HUDEP-2 (cell line): ENCODE results near the gene FEZF2.

ENCODE experiments used
- DNase-seq, 76 experiments: peaks; one replicate each; lab custom pipeline; 2025; ENCODE audit not compliant: unreplicated experiment in 76 of 76; lab: John Stamatoyannopoulos, UW

Gene FEZF2

DNA sequence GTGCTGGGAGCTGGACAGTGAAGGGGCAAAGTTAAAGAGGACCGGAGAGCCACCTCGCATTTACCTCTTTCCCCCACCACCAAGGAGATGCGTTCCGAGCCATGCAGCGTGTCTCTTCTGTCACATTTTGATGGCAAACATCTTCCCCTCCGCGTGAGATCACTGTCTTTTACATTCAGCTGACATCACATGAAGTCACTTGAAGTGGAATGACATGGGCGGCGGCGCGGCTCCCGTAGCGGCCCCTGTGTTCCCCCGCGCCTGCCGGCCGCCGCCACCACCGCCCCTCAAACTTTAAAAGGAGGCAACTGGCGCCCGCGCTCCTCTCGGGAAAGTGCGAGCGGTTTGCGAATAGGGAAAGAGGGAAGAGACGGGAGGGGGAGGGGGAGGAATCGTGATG is at the start of gene FEZF2:
FEZF2 (minus strand) TSS at position 336 of the 400 bp plus-strand sequence. CDS start 682 bp downstream, outside the sequence.
- DNase-seq, result no peak

GRCh38 chr3:62421207-62421606 is 47.9 kb upstream of the FEZF2 start:
- DNase-seq, result no peak

GRCh38 chr3:62416144-62416543 is 42.8 kb upstream of the FEZF2 start:
- DNase-seq, result no peak

- no peak for DNase-seq
Measured at GRCh38 chr3:62415312-62415801, 42.0 kb upstream of the FEZF2 start.

GRCh38 chr3:62414786-62415185 is 41.4 kb upstream of the FEZF2 start:
- DNase-seq, result no peak

- DNase-seq, result no peak
Measured at GRCh38 chr3:62413687-62414086, 40.3 kb upstream of the FEZF2 start.

- DNase-seq, result no peak
Measured at GRCh38 chr3:62406945-62407344, 33.6 kb upstream of the FEZF2 start.

DNA sequence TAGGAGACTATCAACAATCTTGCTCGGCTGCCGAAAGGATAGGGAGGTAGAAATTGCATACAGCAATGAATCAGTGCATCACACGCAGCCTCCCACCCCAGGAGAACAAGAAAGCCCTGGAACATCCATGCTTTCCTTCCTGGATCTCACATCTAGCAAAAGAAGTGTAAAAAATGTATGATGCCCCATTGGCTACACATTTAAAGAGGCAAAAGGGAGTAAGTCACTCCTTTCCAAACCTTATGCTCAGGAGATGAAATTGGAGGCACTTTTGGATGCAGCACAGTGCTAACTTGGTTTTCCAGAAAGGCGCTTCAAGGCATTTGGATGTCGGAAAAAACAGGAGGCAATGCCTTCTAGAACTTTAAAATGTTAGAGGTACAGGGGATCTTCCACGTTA is 32.2 kb upstream of the FEZF2 start:
- DNase-seq, result no peak

DNA sequence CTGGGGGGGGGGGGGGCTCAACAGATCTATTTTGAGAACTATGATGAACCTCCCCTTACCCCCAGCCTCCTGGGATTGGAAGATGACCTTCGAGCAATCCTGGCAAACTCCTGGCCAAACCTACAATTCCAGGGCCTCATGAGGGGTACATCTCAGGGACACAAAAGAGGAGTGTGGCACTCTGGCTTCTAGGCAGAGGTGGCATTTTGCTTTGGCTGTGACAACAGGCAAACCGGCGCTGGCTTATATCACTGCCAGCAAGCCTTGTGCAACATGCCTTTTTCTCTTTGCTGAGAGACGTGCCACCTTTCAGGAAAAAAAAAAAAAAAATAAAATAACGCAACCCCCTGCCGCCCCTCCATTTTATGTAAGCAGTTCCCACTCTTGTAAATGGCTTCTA is 31.8 kb upstream of the FEZF2 start:
- no peak for DNase-seq

DNA sequence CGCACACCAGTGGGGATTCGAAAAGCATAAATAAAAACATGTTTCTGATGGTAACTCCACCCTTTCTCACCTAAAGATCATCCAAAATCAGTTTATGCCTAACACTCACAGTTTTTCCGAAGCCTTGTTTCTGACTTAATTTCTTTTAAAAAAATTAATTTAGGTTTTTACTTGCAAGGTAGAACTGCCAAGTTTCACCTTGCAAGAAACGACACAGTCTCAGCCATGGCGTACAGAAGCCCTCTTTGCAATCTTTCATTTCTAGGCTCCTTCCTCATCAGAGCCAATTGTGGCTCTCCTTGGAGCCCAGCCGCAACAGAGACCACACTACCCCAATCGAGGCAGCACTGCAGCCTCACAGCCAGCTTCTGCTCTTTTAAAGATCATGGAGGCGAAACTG is 31.0 kb upstream of the FEZF2 start:
- DNase-seq, result no peak

- DNase-seq, result no peak
Measured at GRCh38 chr3:62403765-62404164, 30.4 kb upstream of the FEZF2 start.

DNA sequence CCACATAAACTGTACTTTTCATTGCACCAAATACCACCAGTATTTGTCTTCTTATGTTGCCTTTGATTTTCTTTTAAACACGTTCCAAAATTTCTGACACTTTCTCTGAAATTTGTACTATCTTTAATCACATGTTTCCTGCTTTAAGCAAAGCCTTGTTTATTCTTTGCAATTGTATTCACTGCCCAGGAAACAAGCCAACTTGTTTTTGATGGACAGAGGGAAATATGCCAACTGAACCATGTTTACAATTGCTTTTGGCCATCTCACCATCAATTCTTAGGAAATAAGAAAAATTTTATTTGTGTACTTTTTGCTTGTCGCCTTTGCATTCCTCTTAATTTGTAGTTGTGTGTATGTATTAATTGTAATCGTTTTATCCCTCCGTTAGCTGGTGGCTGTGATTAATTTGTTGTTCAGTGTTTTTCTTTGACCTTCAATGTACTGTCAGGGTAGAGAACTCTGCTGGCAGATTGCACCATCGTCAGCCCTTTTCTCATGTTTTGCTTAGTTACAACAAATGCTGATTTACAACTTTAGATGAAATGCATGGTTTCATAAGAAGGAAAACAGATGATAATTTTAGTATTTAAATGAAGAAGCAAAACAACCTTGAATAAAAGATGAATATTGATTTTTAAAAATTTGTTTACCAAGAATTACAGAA is 19.4 kb upstream of the FEZF2 start:
- no peak for DNase-seq

DNA sequence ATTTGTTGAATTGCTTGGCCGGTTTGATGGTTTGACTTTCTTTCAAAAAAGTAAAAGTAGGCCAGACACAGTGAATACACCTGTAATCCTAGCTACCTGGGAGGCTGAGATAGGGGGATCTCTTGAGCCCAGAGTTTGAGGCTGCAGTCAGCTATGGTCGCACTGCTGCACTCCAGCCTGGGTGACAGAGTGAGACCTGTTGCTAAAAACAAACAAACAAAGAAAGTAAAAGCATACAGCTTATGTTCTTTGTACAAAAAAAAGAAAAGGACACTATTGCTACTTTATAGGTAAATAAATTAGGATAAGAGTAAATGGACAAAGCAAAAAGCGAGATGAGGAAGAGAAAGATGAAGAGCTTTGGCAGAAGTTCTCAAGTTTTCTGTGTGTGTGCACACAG is 13.9 kb upstream of the FEZF2 start:
- no peak for DNase-seq

- no peak for DNase-seq
Measured at GRCh38 chr3:62379321-62379798, 6.0 kb upstream of the FEZF2 start.

- DNase-seq, result no peak
Measured at GRCh38 chr3:62378921-62379320, 5.6 kb upstream of the FEZF2 start.

GRCh38 chr3:62378311-62378789 is 5.0 kb upstream of the FEZF2 start:
- DNase-seq, result no peak

GRCh38 chr3:62376906-62377877 is 3.8 kb upstream of the FEZF2 start:
- no peak for DNase-seq

DNA sequence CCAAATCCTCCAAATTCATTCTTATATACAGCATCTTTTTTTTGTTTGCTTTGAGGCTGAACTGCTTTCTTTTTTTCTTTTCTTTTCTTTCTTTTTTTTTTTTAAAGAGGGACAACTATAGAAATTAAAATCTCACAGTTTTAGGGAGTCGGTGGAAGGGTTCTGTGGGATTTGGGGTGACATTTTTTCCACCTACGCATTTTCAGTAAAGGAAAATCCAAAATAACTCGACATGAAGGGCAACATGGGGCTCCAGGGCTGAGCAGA is 3.0 kb upstream of the FEZF2 start:
- no peak for DNase-seq

DNA sequence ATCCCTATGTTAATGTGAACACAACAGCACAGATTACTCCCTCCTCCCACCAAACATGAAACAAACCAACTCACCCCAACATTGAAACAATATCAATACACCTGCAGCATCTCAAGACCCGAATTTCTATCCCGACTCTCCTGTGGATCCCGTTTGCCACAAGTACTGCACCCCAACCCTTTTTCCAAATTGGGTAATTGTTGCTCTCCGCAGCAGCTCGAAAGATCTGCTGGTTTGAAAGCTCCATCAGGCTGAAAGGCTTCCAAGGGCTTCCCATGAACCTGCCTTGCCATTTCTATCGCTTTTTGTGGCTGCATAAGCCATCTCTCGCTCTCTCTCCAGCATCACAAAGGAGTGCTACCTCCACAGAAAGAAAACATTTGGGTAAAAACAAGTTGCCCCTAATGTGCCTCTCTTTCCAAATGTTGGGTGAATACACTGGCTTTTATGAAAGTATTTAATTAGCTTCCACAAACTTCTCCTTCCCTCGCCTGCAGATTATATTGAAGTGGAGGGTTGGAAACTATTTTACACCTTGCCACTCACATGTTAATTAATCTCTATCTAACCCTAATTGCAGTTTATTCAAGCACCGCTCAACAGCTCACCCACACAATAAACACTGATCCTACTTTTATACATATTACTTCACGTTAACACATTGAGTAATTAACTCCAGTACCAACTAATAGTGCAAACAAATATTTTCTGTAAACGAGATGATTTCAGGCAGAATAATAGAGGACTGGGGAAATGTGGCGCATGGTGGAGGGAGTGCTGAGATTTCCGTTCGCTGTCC is 2.5 kb upstream of the FEZF2 start:
- DNase-seq, result no peak

DNA sequence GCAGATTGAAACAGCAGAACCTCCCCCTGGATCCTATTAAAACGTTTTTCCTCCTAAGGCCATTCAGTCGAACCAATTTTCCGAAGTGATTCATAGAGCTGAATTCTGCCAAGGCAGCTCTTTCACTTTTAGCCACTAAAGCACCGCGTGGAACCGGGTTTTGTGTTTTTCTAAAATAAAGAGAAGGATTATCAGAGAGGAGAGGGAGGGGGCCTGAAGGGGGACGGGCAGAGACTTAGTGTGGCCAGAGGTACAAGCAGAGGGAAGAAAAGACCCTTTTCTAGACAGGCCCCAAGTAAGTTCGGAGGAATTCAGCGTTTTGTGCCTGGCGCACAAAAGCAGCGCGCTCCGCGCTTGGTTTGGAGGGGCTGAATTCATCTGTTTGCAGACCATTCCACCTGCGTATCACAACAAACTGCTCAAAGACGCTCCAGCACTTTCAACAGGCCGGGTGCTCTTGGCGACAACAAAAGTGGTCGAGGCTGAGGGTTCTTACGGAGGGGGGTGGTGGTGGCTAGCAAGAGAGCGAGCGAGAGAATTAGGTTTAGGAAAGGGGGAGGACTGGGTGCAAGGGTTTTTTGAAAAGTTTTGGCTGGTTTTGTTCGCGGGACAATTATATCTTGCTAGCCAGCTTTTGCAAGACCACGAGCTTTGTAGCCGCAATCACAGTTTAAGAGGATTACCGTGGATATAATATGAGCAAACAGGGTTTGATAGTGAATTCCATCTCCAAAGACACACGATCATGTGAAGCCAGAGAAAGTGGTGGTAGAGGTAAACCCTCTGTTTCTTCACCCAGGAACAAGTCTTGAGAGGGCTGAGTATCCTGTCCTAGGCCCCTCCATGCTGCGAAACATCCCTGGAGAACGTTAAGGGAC is 1.2 kb upstream of the FEZF2 start:
- no peak for DNase-seq
